HG03103 (cell line): ENCODE data around the gene GMFB.

Experiments used
- ATAC-seq: cut with Tn5 transposase; IDR thresholded peaks from one replicate; pipeline ENCODE4 v1.9.1; 2021; ENCODE audit warnings: low read depth; ENCODE audit not compliant: unreplicated experiment

GMFB gene

GRCh38 chr14:54435500-54435981 is 53.2 kb downstream of the GMFB start:
- ATAC-seq, result no peak

- ATAC-seq, result no peak
Observed at GRCh38 chr14:54428527-54428926, 60.3 kb downstream of the GMFB start.

- ATAC-seq, result no peak
Observed at GRCh38 chr14:54427871-54428270, 60.9 kb downstream of the GMFB start.

- ATAC-seq, result no peak
Observed at GRCh38 chr14:54425537-54426274, 63.1 kb downstream of the GMFB start.

- ATAC-seq, result no peak
Observed at GRCh38 chr14:54425068-54425467, 63.7 kb downstream of the GMFB start.
